Measurements from ENCODE around the gene AMZ1.

DNA sequence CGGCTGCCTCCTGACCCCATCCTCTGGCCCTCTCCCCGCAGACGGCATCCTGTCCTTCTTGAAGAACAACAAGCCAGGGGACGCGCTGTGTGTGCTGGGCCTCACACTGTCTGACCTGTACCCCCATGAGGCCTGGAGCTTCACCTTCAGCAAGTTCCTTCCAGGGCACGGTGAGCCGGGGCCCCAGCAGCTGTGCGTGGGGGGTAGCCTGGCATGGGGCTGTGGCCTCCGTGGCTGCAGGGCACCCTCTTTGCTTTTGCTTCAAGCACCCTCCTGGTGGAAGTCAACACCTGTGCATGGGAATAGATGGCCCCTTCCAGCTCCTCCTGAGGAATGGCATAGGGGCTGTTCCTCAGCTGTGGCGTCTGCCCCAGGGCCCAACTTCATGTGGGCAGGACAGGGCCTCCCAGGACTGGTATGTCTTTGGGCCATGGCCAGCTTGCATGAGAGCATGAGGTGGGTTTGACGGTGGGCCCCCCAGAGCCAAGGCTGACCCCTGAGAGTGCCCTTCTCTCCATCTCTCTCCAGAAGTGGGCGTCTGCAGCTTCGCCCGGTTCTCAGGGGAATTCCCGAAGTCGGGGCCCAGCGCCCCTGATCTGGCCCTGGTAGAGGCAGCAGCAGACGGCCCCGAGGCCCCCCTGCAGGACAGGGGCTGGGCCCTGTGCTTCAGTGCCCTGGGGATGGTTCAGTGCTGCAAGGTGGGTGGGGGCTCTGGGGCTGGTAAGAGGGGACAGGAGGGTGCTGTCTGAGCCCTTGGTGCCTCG lies 20.7 kb downstream of the AMZ1 start:
- TF ChIP-seq CTCF (IDR thresholded peaks at IDR 0.05), result no peak
- TF ChIP-seq EZH2 (IDR thresholded peaks at IDR 0.05), result no peak

Data from neural progenitor cell (in vitro differentiated cells).